Measurements from ENCODE around the gene SEMA3E.

DNA sequence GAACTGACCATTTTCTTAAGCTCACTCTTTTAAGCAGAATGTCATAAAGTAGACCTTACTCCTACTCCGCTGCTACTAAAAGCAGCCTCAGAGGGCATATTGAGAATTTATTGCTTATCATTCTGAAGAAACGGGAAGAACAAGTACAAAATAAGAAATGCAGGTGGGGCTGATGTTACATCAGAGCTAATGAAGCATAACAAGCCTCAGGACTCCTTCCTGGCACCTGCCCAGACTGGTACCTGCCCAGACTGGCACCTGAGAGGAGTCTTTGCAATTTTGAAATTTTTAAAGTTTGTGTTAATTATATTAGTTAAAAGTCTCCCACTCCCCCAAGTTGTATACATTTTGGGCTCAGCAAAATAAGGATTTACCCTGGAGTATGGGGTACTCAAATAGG lies 162.4 kb downstream of the SEMA3E start:
- no peak for TF ChIP-seq EZH2 (IDR thresholded peaks at IDR 0.05)
- TF ChIP-seq POLR2AphosphoS5 (IDR thresholded peaks at IDR 0.05; ENCODE audit: borderline replicate concordance, low read depth, low read length) = no peak
